Measurements from ENCODE around the gene GUCD1. TPM values are rescaled to one million over a fixed set of nuclear protein-coding genes. Genes with fewer than 3 reads are reported as not detected.
A peak's percentile ranks its signal among the peaks of the same experiment; 100 is the strongest.

GUCD1 gene
- total and polyA plus RNA-seq, 2 of the 13 experiments (the other 11 are each of a cell fraction or from before 2014, with no cell fraction given) = 128 to 245 TPM

GRCh38 chr22:24525416-24526037 is 29.4 kb downstream of the GUCD1 start (continued):
- no peak for TF ChIP-seq ATRX (CRISPR knock-in tag; IDR thresholded peaks at IDR 0.05; ENCODE audit: borderline replicate concordance)
- TF ChIP-seq FOXK2 (IDR thresholded peaks at IDR 0.05) = no peak
- TF ChIP-seq ZNF782 (CRISPR knock-in tag; IDR thresholded peaks at IDR 0.05; ENCODE audit: borderline replicate concordance) = no peak
- TF ChIP-seq GABPA (IDR thresholded peaks at IDR 0.05; ENCODE audit: low read depth, low read length) = no peak
- TF ChIP-seq GABPA (CRISPR knock-in tag; IDR thresholded peaks at IDR 0.05; ENCODE audit: low read depth) = peak; percentile 8; the same call in 1 of the 2 replicates
- TF ChIP-seq ZNF672 (CRISPR knock-in tag; IDR thresholded peaks at IDR 0.05) = no peak
- no peak for TF ChIP-seq ZFAT (CRISPR knock-in tag; conservative IDR thresholded peaks at IDR 0.05)
- no peak for TF ChIP-seq CERS6 (CRISPR knock-in tag; IDR thresholded peaks at IDR 0.05)
- TF ChIP-seq KMT2A (CRISPR knock-in tag; IDR thresholded peaks at IDR 0.05) = peak; percentile 39; the same call in 1 of the 2 replicates
- TF ChIP-seq KDM5A (IDR thresholded peaks at IDR 0.05; ENCODE audit: borderline replicate concordance, low read length) = no peak
- no peak for TF ChIP-seq IKZF4 (CRISPR knock-in tag; IDR thresholded peaks at IDR 0.05; ENCODE audit: borderline replicate concordance, low read depth, not compliant biosample characterization)
- no peak for TF ChIP-seq GABPB1 (CRISPR knock-in tag; IDR thresholded peaks at IDR 0.05)
- no peak for TF ChIP-seq ZNF746 (CRISPR knock-in tag; IDR thresholded peaks at IDR 0.05)
- TF ChIP-seq ATAD3A (CRISPR knock-in tag; IDR thresholded peaks at IDR 0.05) = no peak
- no peak for TF ChIP-seq ZNF660 (CRISPR knock-in tag; IDR thresholded peaks at IDR 0.05; ENCODE audit: borderline replicate concordance, low read depth)
- no peak for TF ChIP-seq MTF1 (CRISPR knock-in tag; IDR thresholded peaks at IDR 0.05)
- TF ChIP-seq ATF6 (CRISPR knock-in tag; conservative IDR thresholded peaks at IDR 0.05) = no peak
- no peak for TF ChIP-seq ZNF800 (CRISPR knock-in tag; IDR thresholded peaks at IDR 0.05)
- TF ChIP-seq ZNF674 (CRISPR knock-in tag; IDR thresholded peaks at IDR 0.05; ENCODE audit: low read depth) = no peak
- peak; percentile 32; the same call in 1 of the 2 replicates for TF ChIP-seq MAX (IDR thresholded peaks at IDR 0.05)
- TF ChIP-seq ZFP82 (CRISPR knock-in tag; IDR thresholded peaks at IDR 0.05; ENCODE audit: borderline replicate concordance) = no peak
- TF ChIP-seq RFXAP (CRISPR knock-in tag; IDR thresholded peaks at IDR 0.05; ENCODE audit: borderline replicate concordance) = no peak
- peak; percentile 50; the same call in 1 of the 2 replicates for TF ChIP-seq DRAP1 (CRISPR knock-in tag; IDR thresholded peaks at IDR 0.05)
- no peak for TF ChIP-seq ZNF3 (CRISPR knock-in tag; IDR thresholded peaks at IDR 0.05)
